ENCODE measurements around the gene RAP2B.
"Not testable (repeated sequence)": the region's sequence is repeated elsewhere in the genome, so short reads cannot be mapped to it uniquely, and the experiment has no call there.

RAP2B gene

GRCh38 chr3:153161714-153162512 is at the start of gene RAP2B:
RAP2B (plus strand) TSS chr3:153162226; CDS start chr3:153162694, 468 bp downstream.
- DNase-seq (ENCODE audit: extremely low read depth in 1 of 2, low read depth in 1 of 2): peak; percentile 94 to 95

- DNase-seq (ENCODE audit: extremely low read depth in 1 of 2, low read depth in 1 of 2): no peak
These were observed 48.5 kb upstream of the RAP2B start for GRCh38 chr3:153113541-153113940.

GRCh38 chr3:153114270-153114669 is 47.8 kb upstream of the RAP2B start:
- not testable (repeated sequence) for DNase-seq (ENCODE audit: extremely low read depth in 1 of 2, low read depth in 1 of 2)

GRCh38 chr3:153115326-153115725 is 46.7 kb upstream of the RAP2B start:
- no peak for DNase-seq (ENCODE audit: extremely low read depth in 1 of 2, low read depth in 1 of 2)

- no peak for DNase-seq (ENCODE audit: extremely low read depth in 1 of 2, low read depth in 1 of 2)
These were observed 34.2 kb upstream of the RAP2B start for GRCh38 chr3:153127788-153128187.

- DNase-seq (ENCODE audit: extremely low read depth in 1 of 2, low read depth in 1 of 2): no peak
These were observed 32.6 kb upstream of the RAP2B start for GRCh38 chr3:153129426-153129825.

GRCh38 chr3:153129866-153130265 is 32.2 kb upstream of the RAP2B start:
- no peak for DNase-seq (ENCODE audit: extremely low read depth in 1 of 2, low read depth in 1 of 2)

- DNase-seq (ENCODE audit: extremely low read depth in 1 of 2, low read depth in 1 of 2): no peak
These were observed 31.6 kb upstream of the RAP2B start for GRCh38 chr3:153130312-153130977.

- DNase-seq (ENCODE audit: extremely low read depth in 1 of 2, low read depth in 1 of 2): no peak
These were observed 24.4 kb upstream of the RAP2B start for GRCh38 chr3:153137626-153138025.

- peak; percentile 40 to 69 for DNase-seq (ENCODE audit: extremely low read depth in 1 of 2, low read depth in 1 of 2)
These were observed 23.5 kb upstream of the RAP2B start for GRCh38 chr3:153138276-153139210.

- DNase-seq (ENCODE audit: extremely low read depth in 1 of 2, low read depth in 1 of 2): no peak
These were observed 19.1 kb upstream of the RAP2B start for GRCh38 chr3:153142961-153143360.

- no peak for DNase-seq (ENCODE audit: extremely low read depth in 1 of 2, low read depth in 1 of 2)
These were observed 18.0 kb upstream of the RAP2B start for GRCh38 chr3:153144071-153144470.

GRCh38 chr3:153144779-153145178 is 17.2 kb upstream of the RAP2B start:
- DNase-seq (ENCODE audit: extremely low read depth in 1 of 2, low read depth in 1 of 2): no peak

GRCh38 chr3:153145454-153145853 is 16.6 kb upstream of the RAP2B start:
- no peak for DNase-seq (ENCODE audit: extremely low read depth in 1 of 2, low read depth in 1 of 2)

- no peak for DNase-seq (ENCODE audit: extremely low read depth in 1 of 2, low read depth in 1 of 2)
These were observed 15.6 kb upstream of the RAP2B start for GRCh38 chr3:153146191-153147053.

GRCh38 chr3:153150991-153151390 is 11.0 kb upstream of the RAP2B start:
- DNase-seq (ENCODE audit: extremely low read depth in 1 of 2, low read depth in 1 of 2): no peak

- DNase-seq (ENCODE audit: extremely low read depth in 1 of 2, low read depth in 1 of 2): not testable (repeated sequence)
These were observed 6.2 kb upstream of the RAP2B start for GRCh38 chr3:153155786-153156185.

GRCh38 chr3:153158189-153158588 is 3.8 kb upstream of the RAP2B start:
- no peak for DNase-seq (ENCODE audit: extremely low read depth in 1 of 2, low read depth in 1 of 2)

- no peak for DNase-seq (ENCODE audit: extremely low read depth in 1 of 2, low read depth in 1 of 2)
These were observed 2.9 kb upstream of the RAP2B start for GRCh38 chr3:153158961-153159735.
